ENCODE measurements around the gene CWC15. TPM values are rescaled to one million over a fixed set of nuclear protein-coding genes. Genes with fewer than 3 reads are reported as not detected.
A peak's percentile ranks its signal among the peaks of the same experiment; 100 is the strongest.

Gene CWC15
- total and polyA plus RNA-seq, 9 of the 15 experiments (the other 6 are each of a cell fraction or from before 2014, with no cell fraction given) = 47.3 to 168 (median 89.2) TPM

DNA sequence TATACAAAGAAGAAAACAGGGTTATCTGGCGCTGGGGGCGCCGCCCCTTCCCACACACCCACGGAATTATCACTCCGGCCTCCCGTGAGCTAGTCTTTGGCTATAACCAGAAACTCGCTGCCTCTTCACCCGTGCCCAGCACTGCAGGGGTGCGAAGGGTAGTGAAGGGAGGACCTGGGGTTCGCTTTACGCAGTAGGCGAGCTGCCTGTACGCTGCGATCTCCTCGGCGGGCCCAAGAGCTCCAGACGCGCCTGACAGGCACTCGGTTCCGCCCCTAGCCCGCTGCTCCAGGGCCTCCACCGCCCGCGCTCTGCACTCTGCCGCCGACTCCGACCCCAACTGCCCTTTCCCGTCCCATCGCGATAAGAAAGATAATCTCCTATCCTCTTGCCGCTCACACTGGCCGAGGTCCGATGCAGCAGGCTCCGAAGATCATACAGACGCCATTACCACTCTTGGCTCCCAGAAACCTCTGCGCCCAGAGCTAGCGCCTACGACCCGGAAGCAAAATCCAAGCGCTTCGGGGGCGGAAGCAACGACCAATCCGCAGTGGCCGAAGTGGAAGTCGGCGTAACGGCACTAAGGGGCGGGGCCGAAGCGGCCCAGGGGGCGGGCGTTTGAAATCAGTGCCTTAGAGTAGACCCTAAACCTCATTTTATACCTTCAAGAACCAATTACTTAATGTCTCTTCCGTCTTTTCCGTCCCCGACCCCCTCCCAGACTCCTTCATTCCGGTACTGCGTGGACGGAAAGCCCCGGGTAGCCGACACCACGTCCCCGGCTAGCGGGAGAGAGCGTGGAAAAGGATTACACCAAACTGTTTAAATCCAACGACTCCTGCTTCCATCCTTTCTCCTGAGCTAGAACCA lies at the start of gene CWC15, which contains the start of gene KDM4D (continued):
- TF ChIP-seq, protein P1, sequence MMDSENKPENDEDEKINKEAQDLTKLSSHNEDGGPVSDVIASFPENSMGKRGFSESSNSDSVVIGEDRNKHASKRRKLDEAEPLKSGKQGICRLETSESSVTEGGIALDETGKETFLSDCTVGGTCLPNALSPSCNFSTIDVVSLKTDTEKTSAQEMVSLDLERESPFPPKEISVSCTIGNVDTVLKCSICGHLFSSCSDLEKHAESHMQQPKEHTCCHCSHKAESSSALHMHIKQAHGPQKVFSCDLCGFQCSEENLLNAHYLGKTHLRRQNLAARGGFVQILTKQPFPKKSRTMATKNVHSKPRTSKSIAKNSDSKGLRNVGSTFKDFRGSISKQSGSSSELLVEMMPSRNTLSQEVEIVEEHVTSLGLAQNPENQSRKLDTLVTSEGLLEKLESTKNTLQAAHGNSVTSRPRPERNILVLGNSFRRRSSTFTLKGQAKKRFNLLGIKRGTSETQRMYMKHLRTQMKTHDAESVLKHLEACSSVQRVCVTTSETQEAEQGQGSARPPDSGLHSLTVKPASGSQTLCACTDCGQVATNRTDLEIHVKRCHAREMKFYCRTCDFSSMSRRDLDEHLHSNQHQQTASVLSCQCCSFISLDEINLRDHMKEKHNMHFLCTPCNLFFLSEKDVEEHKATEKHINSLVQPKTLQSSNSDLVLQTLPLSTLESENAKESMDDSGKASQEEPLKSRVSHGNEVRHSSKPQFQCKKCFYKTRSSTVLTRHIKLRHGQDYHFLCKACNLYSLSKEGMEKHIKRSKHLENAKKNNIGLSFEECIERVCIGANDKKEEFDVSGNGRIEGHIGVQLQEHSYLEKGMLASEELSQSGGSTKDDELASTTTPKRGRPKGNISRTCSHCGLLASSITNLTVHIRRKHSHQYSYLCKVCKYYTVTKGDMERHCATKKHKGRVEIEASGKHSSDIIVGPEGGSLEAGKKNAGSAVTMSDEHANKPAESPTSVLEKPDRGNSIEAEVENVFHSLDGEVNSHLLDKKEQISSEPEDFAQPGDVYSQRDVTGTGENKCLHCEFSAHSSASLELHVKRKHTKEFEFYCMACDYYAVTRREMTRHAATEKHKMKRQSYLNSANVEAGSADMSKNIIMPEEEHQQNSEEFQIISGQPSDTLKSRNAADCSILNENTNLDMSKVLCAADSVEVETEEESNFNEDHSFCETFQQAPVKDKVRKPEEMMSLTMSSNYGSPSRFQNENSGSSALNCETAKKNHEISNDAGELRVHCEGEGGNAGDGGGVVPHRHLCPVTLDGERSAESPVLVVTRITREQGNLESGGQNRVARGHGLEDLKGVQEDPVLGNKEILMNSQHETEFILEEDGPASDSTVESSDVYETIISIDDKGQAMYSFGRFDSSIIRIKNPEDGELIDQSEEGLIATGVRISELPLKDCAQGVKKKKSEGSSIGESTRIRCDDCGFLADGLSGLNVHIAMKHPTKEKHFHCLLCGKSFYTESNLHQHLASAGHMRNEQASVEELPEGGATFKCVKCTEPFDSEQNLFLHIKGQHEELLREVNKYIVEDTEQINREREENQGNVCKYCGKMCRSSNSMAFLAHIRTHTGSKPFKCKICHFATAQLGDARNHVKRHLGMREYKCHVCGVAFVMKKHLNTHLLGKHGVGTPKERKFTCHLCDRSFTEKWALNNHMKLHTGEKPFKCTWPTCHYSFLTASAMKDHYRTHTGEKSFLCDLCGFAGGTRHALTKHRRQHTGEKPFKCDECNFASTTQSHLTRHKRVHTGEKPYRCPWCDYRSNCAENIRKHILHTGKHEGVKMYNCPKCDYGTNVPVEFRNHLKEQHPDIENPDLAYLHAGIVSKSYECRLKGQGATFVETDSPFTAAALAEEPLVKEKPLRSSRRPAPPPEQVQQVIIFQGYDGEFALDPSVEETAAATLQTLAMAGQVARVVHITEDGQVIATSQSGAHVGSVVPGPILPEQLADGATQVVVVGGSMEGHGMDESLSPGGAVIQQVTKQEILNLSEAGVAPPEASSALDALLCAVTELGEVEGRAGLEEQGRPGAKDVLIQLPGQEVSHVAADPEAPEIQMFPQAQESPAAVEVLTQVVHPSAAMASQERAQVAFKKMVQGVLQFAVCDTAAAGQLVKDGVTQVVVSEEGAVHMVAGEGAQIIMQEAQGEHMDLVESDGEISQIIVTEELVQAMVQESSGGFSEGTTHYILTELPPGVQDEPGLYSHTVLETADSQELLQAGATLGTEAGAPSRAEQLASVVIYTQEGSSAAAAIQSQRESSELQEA (IDR thresholded peaks at IDR 0.05; ENCODE audit: low read depth) = no peak
- peak; percentile 23; the same call in 1 of the 2 replicates for TF ChIP-seq TOE1 (IDR thresholded peaks at IDR 0.05; ENCODE audit: borderline replicate concordance)
- TF ChIP-seq TOE1 (CRISPR knock-in tag; IDR thresholded peaks at IDR 0.05; ENCODE audit: borderline replicate concordance, low read depth) = no peak
- TF ChIP-seq SAP30 (IDR thresholded peaks at IDR 0.05; ENCODE audit: borderline replicate concordance, insufficient read depth, low read depth, low read length, poor library complexity, severe bottlenecking) = peak; percentile 74
- TF ChIP-seq, protein P2, sequence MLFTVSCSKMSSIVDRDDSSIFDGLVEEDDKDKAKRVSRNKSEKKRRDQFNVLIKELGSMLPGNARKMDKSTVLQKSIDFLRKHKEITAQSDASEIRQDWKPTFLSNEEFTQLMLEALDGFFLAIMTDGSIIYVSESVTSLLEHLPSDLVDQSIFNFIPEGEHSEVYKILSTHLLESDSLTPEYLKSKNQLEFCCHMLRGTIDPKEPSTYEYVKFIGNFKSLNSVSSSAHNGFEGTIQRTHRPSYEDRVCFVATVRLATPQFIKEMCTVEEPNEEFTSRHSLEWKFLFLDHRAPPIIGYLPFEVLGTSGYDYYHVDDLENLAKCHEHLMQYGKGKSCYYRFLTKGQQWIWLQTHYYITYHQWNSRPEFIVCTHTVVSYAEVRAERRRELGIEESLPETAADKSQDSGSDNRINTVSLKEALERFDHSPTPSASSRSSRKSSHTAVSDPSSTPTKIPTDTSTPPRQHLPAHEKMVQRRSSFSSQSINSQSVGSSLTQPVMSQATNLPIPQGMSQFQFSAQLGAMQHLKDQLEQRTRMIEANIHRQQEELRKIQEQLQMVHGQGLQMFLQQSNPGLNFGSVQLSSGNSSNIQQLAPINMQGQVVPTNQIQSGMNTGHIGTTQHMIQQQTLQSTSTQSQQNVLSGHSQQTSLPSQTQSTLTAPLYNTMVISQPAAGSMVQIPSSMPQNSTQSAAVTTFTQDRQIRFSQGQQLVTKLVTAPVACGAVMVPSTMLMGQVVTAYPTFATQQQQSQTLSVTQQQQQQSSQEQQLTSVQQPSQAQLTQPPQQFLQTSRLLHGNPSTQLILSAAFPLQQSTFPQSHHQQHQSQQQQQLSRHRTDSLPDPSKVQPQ (CRISPR knock-in tag; IDR thresholded peaks at IDR 0.05; ENCODE audit: borderline replicate concordance) = no peak
- peak; percentile 72 for TF ChIP-seq MTA2 (IDR thresholded peaks at IDR 0.05; ENCODE audit: low read depth)
- TF ChIP-seq MTA3 (IDR thresholded peaks at IDR 0.05; ENCODE audit: borderline replicate concordance) = peak; percentile 59; the same call in 1 of the 2 replicates
- TF ChIP-seq, protein P3, sequence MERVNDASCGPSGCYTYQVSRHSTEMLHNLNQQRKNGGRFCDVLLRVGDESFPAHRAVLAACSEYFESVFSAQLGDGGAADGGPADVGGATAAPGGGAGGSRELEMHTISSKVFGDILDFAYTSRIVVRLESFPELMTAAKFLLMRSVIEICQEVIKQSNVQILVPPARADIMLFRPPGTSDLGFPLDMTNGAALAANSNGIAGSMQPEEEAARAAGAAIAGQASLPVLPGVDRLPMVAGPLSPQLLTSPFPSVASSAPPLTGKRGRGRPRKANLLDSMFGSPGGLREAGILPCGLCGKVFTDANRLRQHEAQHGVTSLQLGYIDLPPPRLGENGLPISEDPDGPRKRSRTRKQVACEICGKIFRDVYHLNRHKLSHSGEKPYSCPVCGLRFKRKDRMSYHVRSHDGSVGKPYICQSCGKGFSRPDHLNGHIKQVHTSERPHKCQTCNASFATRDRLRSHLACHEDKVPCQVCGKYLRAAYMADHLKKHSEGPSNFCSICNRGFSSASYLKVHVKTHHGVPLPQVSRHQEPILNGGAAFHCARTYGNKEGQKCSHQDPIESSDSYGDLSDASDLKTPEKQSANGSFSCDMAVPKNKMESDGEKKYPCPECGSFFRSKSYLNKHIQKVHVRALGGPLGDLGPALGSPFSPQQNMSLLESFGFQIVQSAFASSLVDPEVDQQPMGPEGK (CRISPR knock-in tag; IDR thresholded peaks at IDR 0.05; ENCODE audit: borderline replicate concordance) = no peak
- TF ChIP-seq, protein P4, sequence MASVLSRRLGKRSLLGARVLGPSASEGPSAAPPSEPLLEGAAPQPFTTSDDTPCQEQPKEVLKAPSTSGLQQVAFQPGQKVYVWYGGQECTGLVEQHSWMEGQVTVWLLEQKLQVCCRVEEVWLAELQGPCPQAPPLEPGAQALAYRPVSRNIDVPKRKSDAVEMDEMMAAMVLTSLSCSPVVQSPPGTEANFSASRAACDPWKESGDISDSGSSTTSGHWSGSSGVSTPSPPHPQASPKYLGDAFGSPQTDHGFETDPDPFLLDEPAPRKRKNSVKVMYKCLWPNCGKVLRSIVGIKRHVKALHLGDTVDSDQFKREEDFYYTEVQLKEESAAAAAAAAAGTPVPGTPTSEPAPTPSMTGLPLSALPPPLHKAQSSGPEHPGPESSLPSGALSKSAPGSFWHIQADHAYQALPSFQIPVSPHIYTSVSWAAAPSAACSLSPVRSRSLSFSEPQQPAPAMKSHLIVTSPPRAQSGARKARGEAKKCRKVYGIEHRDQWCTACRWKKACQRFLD (CRISPR knock-in tag; IDR thresholded peaks at IDR 0.05) = no peak
- TF ChIP-seq ZNF785 (CRISPR knock-in tag; IDR thresholded peaks at IDR 0.05) = no peak
- TF ChIP-seq CHD2 (IDR thresholded peaks at IDR 0.05; ENCODE audit: low read depth, low read length) = peak; percentile 59; the same call in 1 of the 2 replicates
